HTR-8/SVneo (cell line): ENCODE results near the gene AP1B1.

Source experiments
- DNase-seq: peaks from one replicate; pipeline ENCODE4 v3.0.0; 2011; ENCODE audit warnings: low spot score, mixed read lengths; ENCODE audit not compliant: insufficient read length
- FAIRE-seq: peaks from 2 replicates; lab custom pipeline; 2011; peaks lifted over from hg19 to GRCh38; lab: Jason Lieb, UNC

Gene AP1B1

DNA sequence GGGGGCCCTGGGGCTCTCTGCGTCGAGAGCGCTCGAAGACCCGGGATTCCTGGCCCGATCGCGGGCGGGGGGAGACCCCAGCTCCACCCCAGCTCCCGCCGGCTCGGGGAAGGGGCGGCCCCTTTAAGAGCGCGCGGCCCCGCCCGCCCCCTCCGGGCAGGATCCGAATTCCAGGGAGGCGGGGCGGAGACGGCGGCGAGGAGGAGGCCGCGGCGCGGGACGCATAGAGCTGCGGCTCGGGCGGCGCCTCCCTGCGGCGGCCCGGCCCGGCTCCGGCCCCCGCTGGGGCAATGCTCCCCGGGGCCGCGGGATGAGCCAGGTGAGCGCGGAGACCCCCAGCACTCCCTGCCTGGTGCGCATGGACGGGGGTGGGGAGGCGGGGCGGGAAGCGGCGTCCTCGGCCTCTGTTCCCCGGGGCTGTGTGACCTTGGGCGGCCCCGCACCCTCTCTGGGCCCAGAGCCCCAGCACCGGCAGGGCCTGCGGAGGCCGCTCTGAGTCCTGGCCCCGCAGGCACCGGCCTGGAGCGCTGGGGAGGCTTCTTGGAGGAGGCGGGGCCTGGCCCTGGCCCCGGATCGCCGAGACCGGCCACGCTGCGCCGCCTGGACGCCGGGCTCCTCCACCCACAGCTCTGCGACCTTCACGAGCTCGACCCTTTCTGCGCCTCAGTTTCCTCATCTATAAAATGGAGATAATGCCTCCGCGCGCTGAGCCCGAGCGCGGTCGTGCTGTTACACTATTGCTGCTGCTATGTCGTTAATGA is 81.4 kb downstream of the AP1B1 start:
- DNase-seq: peak; percentile 57
- FAIRE-seq: no peak

DNA sequence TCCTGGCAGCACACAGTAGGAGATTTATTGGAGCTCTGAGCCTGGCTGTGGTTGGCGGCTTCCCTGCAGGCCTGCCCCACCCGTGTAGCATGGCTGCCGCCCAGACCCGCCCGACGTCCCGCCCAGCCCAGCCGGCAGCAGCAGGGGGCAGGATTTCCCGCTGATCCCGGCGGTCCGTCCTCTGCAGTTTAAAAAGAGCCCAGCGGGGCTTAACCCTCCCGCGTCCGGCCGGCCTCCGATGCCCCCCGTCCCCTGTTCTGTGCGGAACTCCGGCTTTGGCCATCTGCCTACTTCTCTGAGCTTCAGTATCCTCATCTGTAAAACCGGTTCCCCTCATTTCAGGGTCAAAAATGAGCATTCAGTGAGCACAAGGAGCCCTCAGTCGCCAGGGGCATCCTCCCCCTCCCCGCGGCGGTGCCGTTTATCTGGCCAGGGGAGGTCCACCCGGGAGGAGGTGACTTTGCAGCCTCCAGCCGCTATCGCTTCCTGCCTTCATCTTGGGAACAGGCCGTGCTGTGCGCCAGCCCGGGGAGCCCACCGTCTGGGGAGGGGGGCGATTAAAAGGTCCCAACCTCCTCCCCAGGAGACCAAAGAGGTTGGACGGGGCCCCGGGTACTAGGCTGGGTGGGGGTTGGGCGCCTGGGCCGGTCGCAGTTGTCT is 82.1 kb downstream of the AP1B1 start, which contains the start of gene GAS2L1:
Gene GAS2L1 (plus strand): TSS at position 476 of the 660 bp plus-strand sequence. CDS start 1,456 bp downstream, outside the sequence.
- FAIRE-seq: no peak
- DNase-seq: peak; percentile 81

- FAIRE-seq (no peak), DNase-seq (no peak)
These were observed 82.6 kb downstream of the AP1B1 start for GRCh38 chr22:29305836-29306174.

- FAIRE-seq (no peak), DNase-seq (no peak)
These were observed 85.5 kb downstream of the AP1B1 start for GRCh38 chr22:29302681-29303465.

GRCh38 chr22:29302402-29302680 is 86.0 kb downstream of the AP1B1 start:
- FAIRE-seq (no peak), DNase-seq (no peak)

DNA sequence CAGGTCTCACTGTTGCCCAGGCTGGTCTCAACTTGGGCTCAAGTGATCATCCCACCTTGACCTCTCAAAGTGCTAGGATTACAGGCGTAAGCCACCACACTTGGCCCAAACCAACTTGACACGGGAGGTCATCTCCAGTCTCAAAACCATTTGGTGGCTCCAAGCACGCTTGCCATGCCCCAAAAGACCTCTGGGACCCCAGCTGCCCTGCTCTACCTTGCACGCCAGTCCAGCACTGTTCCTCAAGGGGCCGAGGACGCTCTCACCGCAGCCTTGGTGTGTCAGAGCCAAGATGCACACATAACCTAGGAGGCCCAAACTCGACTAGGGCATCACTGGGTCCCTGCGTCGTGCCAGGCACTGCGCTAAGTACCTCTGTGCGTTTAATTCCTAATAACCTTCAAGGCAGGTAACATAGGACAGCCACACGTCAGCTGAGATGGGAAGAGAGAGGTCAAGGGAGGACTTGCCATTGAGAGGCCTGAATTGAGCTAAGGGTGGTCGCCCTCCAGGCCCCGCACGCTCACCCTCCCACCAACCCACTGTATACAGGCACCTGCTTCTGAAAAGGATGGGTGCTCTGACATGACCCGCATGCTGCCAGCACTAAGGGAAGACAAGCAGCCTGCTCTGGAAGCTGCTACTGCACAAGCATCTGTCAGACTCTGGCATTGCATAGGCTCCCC is 86.5 kb downstream of the AP1B1 start:
- DNase-seq (no peak), FAIRE-seq (no peak)

GRCh38 chr22:29300807-29301601 is 87.4 kb downstream of the AP1B1 start:
- DNase-seq (no peak), FAIRE-seq (no peak)

DNA sequence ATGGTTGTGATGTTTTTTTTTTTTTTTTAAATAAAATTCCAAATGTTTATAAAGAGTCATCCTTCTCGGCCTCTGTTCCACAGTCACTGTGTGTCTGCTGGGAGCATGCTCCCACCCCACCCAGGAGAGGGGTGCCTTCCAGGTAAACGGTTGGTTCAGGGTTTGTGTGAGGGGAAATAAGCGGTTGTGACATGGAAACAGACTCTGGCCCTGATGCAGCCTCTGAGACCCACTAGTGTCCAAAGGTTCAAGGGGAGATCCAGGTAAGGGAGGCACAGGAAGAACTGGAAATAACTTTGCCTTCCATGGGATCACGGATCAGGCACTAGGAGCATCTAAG is 87.9 kb downstream of the AP1B1 start:
- no peak for DNase-seq
- FAIRE-seq: no peak

- DNase-seq: no peak
- no peak for FAIRE-seq
These were observed 89.1 kb downstream of the AP1B1 start for GRCh38 chr22:29299136-29299900.

GRCh38 chr22:29298641-29299040 is 89.7 kb downstream of the AP1B1 start:
- FAIRE-seq (no peak), DNase-seq (no peak)

DNA sequence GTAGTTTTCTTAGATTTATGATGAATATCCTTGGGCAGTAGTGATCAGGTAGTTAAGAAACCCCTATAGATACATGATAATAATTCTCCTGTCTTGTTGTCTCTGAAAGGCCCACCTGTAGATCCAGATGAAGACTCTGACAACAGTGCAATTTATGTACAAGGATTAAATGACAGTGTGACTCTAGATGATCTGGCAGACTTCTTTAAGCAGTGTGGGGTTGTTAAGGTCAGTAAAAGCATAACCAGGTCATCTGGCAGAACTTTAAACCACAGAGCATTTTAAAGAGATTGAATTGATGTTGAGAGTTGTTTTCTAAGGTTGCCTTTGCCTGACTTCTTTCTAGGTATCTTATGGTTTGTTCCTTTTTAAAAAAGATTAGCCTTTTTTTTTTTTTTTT is 96.0 kb downstream of the AP1B1 start:
- FAIRE-seq (no peak), DNase-seq (no peak)

GRCh38 chr22:29291215-29291614 is 97.2 kb downstream of the AP1B1 start:
- DNase-seq (no peak), FAIRE-seq (no peak)

DNA sequence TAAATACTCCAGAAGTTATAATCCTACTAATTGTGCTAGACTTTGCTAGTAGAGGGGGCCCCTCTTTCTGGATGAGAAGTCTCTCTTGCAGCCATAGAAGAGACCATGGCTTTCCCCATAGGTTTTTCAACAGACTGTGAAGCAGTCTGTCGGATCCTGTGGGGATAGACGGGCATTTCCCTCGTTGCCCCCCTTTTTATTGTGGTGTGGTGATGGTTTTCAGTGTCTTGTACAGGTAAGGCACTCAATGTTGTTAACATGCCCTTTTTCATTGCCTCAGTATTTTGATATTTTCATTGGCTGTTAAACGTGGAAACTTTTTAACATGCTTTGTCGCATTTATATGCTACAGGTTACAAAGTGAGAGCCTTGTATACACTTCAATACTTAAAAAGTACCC is 98.3 kb downstream of the AP1B1 start:
- no peak for DNase-seq
- no peak for FAIRE-seq

GRCh38 chr22:29288837-29289236 is 99.5 kb downstream of the AP1B1 start:
- DNase-seq (no peak), FAIRE-seq (no peak)

DNA sequence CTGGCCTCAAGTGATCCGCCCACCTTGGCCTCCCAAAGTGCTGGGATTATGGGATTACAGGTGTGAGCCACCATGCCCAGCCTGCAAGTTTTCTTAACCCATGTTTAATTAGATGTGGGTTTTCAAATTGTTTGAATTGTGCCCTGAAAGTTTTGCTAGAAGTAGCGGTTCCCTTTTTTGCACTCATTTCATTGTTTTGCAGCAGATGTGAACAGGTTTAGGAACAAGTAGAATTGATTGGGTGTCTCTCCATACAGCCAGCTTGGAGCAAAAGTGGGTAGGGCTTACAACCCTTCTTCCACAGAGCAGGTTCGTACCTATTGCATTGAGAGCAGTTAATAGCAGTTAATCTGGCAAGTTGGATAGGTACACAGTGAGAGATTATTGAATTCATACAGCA is 104.2 kb downstream of the AP1B1 start:
- DNase-seq (no peak), FAIRE-seq (no peak)

- FAIRE-seq (no peak), DNase-seq (no peak)
These were observed 110.4 kb downstream of the AP1B1 start for GRCh38 chr22:29277927-29278326.
